ENCODE data around the gene WNK2. TPM values are rescaled to one million over a fixed set of nuclear protein-coding genes. Genes with fewer than 3 reads are reported as not detected.
"Not testable (repeated sequence)": the region's sequence is repeated elsewhere in the genome, so short reads cannot be mapped to it uniquely, and the experiment has no call there.

The WNK2 gene
- total RNA-seq, 1 donor from 2014 or later: 200 TPM

DNA sequence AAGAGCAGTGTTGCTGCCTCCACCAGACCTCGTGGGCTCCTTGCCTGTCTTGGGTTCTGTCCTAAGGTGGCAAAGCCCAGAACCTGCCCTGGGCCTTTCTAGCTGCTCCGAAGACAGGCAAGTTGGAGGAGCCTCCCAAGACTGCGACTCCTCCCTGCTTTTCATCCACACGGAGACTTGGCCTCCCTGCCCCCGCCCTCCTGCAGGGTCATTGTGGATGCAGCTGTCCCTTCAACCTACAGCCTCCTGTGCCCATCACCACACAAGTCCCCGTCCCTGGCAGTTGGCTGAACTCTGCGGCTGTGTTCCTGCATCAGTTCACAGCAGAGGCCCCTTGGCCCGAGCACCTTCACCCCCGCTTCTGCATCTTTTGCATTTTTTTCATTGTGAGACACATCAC, 59.2 kb downstream of the WNK2 start:
- intact Hi-C loops (cut with DNase I): loop anchor here (10.0 kb wide), 1 partner anchor 58 kb away; the partner anchor contains the start of gene WNK2
- no peak for DNase-seq (ENCODE audit: missing footprints)
- no peak for ATAC-seq

GRCh38 chr9:93244101-93244500, 60.2 kb downstream of the WNK2 start:
- intact Hi-C loops (cut with DNase I): loop anchor here (10.0 kb wide), 1 partner anchor 59 kb away; the partner anchor contains the start of gene WNK2
- no peak for ATAC-seq

GRCh38 chr9:93244510-93245436, 60.8 kb downstream of the WNK2 start:
- DNase-seq (ENCODE audit: missing footprints) (peak; percentile 47), ATAC-seq (no peak)
- intact Hi-C loops (cut with DNase I): loop anchor here (10.0 kb wide), 1 partner anchor 60 kb away; the partner anchor contains the start of gene WNK2

More at GRCh38 chr9:93244101-93244500, 60.2 kb downstream of the WNK2 start:
- DNase-seq (ENCODE audit: missing footprints): no peak

GRCh38 chr9:93245437-93245970, 61.6 kb downstream of the WNK2 start:
- DNase-seq (ENCODE audit: missing footprints) (no peak), ATAC-seq (no peak)
- intact Hi-C loops (cut with DNase I): loop anchor here (10.0 kb wide), 1 partner anchor 61 kb away; the partner anchor contains the start of gene WNK2

DNA sequence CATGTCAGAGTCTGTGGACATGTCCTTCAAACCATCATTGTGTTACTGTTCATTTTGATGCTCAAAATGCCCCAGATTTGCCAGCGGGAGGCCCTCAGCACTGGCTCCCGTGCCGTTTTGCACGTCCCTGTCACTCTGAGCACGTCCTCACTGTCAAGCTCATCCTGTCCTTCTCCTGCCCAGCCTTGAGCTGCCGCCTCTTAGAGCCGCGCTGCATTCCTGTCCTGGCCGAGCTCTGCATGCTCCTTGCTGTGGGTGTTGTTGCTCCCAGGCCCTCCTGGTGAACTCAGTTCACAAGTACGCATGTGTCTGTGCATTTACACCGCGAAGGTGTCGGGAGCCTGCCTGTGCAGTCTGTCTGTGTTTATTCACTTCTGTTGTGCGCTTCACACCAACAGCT, 62.2 kb downstream of the WNK2 start:
- intact Hi-C loops (cut with DNase I): loop anchor here (10.0 kb wide), 1 partner anchor 61 kb away; the partner anchor contains the start of gene WNK2
- ATAC-seq (peak; percentile 9), DNase-seq (ENCODE audit: missing footprints) (peak; percentile 45)

- intact Hi-C loops (cut with DNase I): loop anchor here (10.0 kb wide), 1 partner anchor 62 kb away; the partner anchor contains the start of gene WNK2
- no peak for ATAC-seq
- peak; percentile 51 for DNase-seq (ENCODE audit: missing footprints)
Observed at GRCh38 chr9:93246526-93246925, 62.6 kb downstream of the WNK2 start.

DNA sequence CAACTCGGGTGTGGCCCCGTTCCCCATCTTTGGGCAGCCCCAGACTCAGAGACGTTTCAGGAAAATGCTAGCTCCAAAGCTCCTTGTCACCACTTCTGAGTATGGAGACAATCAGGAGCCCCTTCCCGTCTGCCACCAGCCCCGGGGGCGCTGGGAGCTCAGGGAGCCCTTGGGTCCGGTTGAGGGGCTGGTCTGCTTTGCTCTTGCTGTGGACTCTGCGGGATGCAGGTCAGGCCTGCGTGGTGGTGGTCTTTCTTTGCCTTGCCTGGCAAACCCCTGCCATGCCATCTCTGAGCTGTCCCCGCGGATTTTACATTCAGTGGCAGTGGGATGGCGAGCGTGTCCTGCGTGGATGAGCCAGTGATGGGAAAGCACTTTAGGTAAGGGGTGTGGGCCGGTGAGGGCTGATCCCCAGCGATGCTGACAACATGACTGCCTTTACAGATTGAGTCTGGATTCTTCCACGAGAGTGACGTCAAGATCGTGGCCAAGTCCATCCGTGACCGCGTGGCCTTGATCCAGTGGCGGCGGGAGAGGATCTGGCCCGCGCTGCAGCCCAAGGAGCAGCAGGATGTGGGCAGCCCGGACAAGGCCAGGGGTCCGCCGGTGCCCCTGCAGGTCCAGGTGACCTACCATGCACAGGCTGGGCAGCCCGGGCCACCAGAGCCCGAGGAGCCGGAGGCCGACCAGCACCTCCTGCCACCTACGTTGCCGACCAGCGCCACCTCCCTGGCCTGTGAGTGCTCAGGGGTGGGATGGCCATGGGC, 63.3 kb downstream of the WNK2 start:
- DNase-seq (ENCODE audit: missing footprints): peak; percentile 62
- intact Hi-C loops (cut with DNase I): loop anchor here (10.0 kb wide), 1 partner anchor 62 kb away; the partner anchor contains the start of gene WNK2
- no peak for ATAC-seq

DNA sequence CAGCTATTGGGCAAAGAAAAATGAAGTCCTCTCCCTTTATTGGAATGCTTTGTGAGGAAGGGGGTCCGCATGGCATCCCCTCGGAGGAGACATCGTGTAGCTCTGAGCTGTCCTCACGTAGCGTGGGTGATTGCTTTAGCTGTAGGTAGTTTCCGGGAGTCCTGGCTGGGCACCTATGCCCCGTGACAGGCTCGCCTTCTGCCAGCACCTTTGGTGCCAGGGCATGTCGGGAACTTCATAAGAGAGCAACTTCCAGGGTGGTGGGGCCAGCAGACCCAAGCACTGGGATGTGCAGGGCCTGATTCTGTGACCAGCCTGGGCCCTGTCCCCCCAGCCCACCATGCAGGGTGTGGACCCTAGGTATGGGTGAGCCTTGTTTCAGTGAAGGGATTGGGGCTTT, 64.0 kb downstream of the WNK2 start:
- ATAC-seq (no peak), DNase-seq (ENCODE audit: missing footprints) (peak; percentile 28)
- intact Hi-C loops (cut with DNase I): loop anchor here (10.0 kb wide), 1 partner anchor 63 kb away; the partner anchor contains the start of gene WNK2

GRCh38 chr9:93248386-93249040, 64.6 kb downstream of the WNK2 start:
- DNase-seq (ENCODE audit: missing footprints) (peak; percentile 61), ATAC-seq (peak; percentile 43)
- intact Hi-C loops (cut with DNase I): loop anchor here (10.0 kb wide), 1 partner anchor 64 kb away; the partner anchor contains the start of gene WNK2

- no peak for ATAC-seq
- intact Hi-C loops (cut with DNase I): no loop called here
- DNase-seq (ENCODE audit: missing footprints): peak; percentile 17
Observed at GRCh38 chr9:93250185-93250584, 66.2 kb downstream of the WNK2 start.

DNA sequence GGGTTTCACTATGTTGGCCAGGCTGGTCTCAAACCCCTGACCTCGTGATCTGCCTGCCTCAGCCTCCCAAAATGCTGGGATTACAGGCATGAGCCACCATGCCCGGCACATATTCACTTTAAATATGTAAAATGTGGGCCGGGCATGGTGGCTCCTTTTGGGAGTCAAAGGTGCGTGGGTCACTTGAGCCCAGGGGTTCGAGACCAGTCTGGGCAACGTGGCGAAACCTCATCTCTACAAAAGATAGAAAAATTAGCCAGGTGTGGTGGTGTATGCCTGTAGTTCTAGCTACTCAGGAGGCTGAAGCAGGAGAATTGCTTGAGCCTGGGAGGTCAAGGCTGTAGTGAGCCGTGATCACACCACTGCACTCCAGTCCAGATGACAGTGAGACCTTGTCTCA, 67.4 kb downstream of the WNK2 start:
- intact Hi-C loops (cut with DNase I); ATAC-seq: not testable (repeated sequence)
- peak; percentile 45 for DNase-seq (ENCODE audit: missing footprints)

DNA sequence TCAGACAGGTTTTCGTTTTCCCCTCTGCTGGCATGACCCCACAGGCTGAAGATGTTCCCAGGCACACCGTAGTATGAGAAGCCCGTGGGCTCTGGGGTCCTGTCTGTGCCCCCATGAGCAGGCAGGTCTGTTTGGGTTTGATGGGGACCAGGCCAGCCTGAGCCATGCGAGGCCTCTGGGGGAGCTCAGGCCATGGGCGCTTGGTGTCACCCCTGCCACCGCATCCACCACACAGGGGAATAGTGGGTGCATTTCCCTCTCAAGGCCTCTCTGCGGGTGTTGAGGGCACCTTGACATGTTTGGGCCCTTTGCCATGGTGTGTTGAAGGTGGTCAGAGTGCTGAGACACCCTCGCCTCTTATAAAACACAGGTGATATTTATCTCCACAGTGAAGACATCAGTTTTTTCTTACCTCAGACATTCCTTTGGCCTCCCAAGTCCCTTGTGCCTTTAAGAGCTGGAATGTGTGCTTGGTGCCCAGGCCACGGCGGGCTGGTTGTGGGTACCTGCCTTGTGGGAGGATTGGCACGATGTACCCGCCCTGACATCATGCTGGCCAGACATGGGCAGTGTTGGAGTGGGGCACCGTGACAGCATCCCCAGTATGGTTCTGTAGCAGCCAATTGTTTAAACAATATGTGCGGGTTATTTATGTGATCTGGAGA, 68.3 kb downstream of the WNK2 start:
- ATAC-seq (no peak), DNase-seq (ENCODE audit: missing footprints) (peak; percentile 64)
- intact Hi-C loops (cut with DNase I): no loop called here

- ATAC-seq (no peak), DNase-seq (ENCODE audit: missing footprints) (peak; percentile 60)
- intact Hi-C loops (cut with DNase I): no loop called here
Observed at GRCh38 chr9:93252781-93253530, 69.0 kb downstream of the WNK2 start.

DNA sequence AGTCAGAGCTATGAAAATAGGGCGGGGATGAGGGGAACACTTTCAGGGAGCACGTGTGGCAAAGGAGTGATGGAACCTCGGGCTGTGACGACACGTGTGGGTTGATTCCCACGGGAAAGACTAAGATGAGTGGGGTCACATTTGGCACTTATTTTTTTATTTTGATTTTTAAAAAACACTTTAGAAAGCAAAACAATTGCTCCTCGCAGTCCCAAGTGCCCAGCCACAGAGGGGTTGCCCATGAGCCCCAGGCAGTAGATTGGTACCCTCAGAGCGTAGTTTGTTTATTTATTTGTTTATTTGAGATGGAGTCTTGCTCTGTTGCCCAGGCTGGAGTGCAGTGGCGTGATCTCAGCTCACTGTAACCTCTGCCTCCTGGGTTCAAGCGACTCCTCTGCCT, 69.7 kb downstream of the WNK2 start:
- ATAC-seq (no peak), DNase-seq (ENCODE audit: missing footprints) (peak; percentile 1)
- intact Hi-C loops (cut with DNase I): no loop called here

DNA sequence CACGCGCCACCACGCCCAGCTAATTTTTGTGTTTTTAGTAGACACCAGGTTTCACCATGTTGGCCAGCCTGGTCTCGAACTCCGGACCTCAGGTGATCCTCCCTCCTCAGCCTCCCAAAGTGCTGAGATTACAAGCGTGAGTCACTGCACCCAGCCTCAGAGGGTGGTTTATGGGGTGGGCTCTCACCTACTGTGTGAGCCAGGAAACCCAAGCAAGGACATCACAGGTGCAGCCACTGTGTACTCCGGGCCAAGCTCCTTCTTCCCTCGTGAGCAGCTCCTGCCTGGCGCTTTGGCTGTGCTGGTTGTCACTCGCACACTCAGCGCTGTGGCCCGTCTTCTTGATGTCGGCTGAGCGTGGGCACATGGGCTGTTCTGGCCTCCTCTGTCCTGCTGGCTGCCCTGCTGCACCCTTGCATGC, 70.1 kb downstream of the WNK2 start:
- intact Hi-C loops (cut with DNase I): no loop called here
- ATAC-seq (no peak), DNase-seq (ENCODE audit: missing footprints) (peak; percentile 53)

- DNase-seq (ENCODE audit: missing footprints) (peak; percentile 48), ATAC-seq (no peak)
- intact Hi-C loops (cut with DNase I): no loop called here
Observed at GRCh38 chr9:93254806-93255493, 71.0 kb downstream of the WNK2 start.

- ATAC-seq (no peak), DNase-seq (ENCODE audit: missing footprints) (peak; percentile 6)
- intact Hi-C loops (cut with DNase I): no loop called here
Observed at GRCh38 chr9:93255494-93255867, 71.5 kb downstream of the WNK2 start.
